GM21390 (cell line): ENCODE data around the gene VDAC1.

Source experiments
- ATAC-seq: cut with Tn5 transposase; IDR thresholded peaks from one replicate; pipeline ENCODE4 v1.9.1; 2021; ENCODE audit not compliant: unreplicated experiment

VDAC1 gene

GRCh38 chr5:134025786-134026185 lies 21.0 kb upstream of the VDAC1 start:
- ATAC-seq, result no peak

- no peak for ATAC-seq
Measured at GRCh38 chr5:134024811-134025210, 20.0 kb upstream of the VDAC1 start.

GRCh38 chr5:134022333-134022732 lies 17.6 kb upstream of the VDAC1 start:
- ATAC-seq, result no peak

GRCh38 chr5:134020188-134020587 lies 15.4 kb upstream of the VDAC1 start:
- no peak for ATAC-seq

- ATAC-seq, result no peak
Measured at GRCh38 chr5:134019636-134020035, 14.9 kb upstream of the VDAC1 start.

GRCh38 chr5:134018986-134019316 lies 14.2 kb upstream of the VDAC1 start:
- no peak for ATAC-seq

- no peak for ATAC-seq
Measured at GRCh38 chr5:134018154-134018985, 13.6 kb upstream of the VDAC1 start.

- ATAC-seq, result no peak
Measured at GRCh38 chr5:134008266-134008749, 3.5 kb upstream of the VDAC1 start.

GRCh38 chr5:134007581-134008265 lies 2.9 kb upstream of the VDAC1 start:
- ATAC-seq, result no peak

GRCh38 chr5:134006115-134006514 lies 1.3 kb upstream of the VDAC1 start:
- ATAC-seq, result no peak

- no peak for ATAC-seq
Measured at GRCh38 chr5:134005417-134006061, 764 bp upstream of the VDAC1 start.

- ATAC-seq, result peak; percentile 27
Measured at GRCh38 chr5:134003817-134004625, 754 bp downstream of the VDAC1 start.

- ATAC-seq, result no peak
Measured at GRCh38 chr5:134003064-134003816, 1.5 kb downstream of the VDAC1 start.

GRCh38 chr5:134001938-134002731 lies 2.6 kb downstream of the VDAC1 start:
- ATAC-seq, result no peak

- ATAC-seq, result no peak
Measured at GRCh38 chr5:134000696-134001453, 3.9 kb downstream of the VDAC1 start.

- no peak for ATAC-seq
Measured at GRCh38 chr5:134000091-134000511, 4.7 kb downstream of the VDAC1 start.

GRCh38 chr5:133998807-133999206 lies 6.0 kb downstream of the VDAC1 start:
- no peak for ATAC-seq

- ATAC-seq, result no peak
Measured at GRCh38 chr5:133998042-133998441, 6.7 kb downstream of the VDAC1 start.
